Liver (tissue), 3 donors: Measurements from ENCODE around the gene NOL4L.

Experiments
- EGR1 ChIP-seq, 2 donors: IDR thresholded peaks; 2 replicates each; pipeline ENCODE4 v1.6.1; 2016 to 2018; ENCODE audit warnings: antibody characterized with exemption in 2 of 2, low read depth in 2 of 2
- HNF4A ChIP-seq, 2 donors: conservative IDR thresholded peaks; 2 replicates each; pipeline ENCODE4 v1.6.1; 2016; ENCODE audit warnings: antibody characterized with exemption in 2 of 2, mild to moderate bottlenecking in 2 of 2
- JUND ChIP-seq, 2 donors: IDR thresholded peaks; 2 replicates each; pipeline ENCODE4 v1.6.1; 2016; ENCODE audit warnings: antibody characterized with exemption in 2 of 2
- MAX ChIP-seq: IDR thresholded peaks from 2 replicates; pipeline ENCODE4 v1.6.1; 2016; ENCODE audit warnings: antibody characterized with exemption
- RAD21 ChIP-seq, 2 donors: IDR thresholded peaks; 2 replicates each; pipeline ENCODE4 v1.6.1; 2016; ENCODE audit warnings: antibody characterized with exemption in 2 of 2, mild to moderate bottlenecking in 2 of 2
- RXRA ChIP-seq, 2 donors: IDR thresholded peaks; 2 replicates each; pipeline ENCODE4 v1.6.1; 2017 to 2018; ENCODE audit warnings: antibody characterized with exemption in 2 of 2, mild to moderate bottlenecking in 1 of 2
- TAF1 ChIP-seq: conservative IDR thresholded peaks from 2 replicates; pipeline ENCODE4 v1.6.1; 2016; ENCODE audit warnings: antibody characterized with exemption, mild to moderate bottlenecking
- YY1 ChIP-seq: IDR thresholded peaks from 2 replicates; pipeline ENCODE4 v1.6.1; 2016; ENCODE audit warnings: antibody characterized with exemption, mild to moderate bottlenecking
- ZBTB33 ChIP-seq: IDR thresholded peaks from 2 replicates; pipeline ENCODE4 v1.6.1; 2016; ENCODE audit warnings: antibody characterized with exemption
- TF ChIP-seq, protein P1 (sequence below): fragments of 150-350 bp; IDR thresholded peaks from 2 replicates; pipeline ENCODE4 v1.5.1; 2017; ENCODE audit warnings: improper control_type of control experiment, low read depth, low read length; ENCODE audit not compliant: missing input control
- TF ChIP-seq, protein P2 (sequence below): IDR thresholded peaks from 2 replicates; pipeline ENCODE4 v1.6.1; 2016; ENCODE audit warnings: antibody characterized with exemption, mild to moderate bottlenecking
- donor health status: healthy.
- donor health status: healthy.

- TF ChIP-seq, protein P1, sequence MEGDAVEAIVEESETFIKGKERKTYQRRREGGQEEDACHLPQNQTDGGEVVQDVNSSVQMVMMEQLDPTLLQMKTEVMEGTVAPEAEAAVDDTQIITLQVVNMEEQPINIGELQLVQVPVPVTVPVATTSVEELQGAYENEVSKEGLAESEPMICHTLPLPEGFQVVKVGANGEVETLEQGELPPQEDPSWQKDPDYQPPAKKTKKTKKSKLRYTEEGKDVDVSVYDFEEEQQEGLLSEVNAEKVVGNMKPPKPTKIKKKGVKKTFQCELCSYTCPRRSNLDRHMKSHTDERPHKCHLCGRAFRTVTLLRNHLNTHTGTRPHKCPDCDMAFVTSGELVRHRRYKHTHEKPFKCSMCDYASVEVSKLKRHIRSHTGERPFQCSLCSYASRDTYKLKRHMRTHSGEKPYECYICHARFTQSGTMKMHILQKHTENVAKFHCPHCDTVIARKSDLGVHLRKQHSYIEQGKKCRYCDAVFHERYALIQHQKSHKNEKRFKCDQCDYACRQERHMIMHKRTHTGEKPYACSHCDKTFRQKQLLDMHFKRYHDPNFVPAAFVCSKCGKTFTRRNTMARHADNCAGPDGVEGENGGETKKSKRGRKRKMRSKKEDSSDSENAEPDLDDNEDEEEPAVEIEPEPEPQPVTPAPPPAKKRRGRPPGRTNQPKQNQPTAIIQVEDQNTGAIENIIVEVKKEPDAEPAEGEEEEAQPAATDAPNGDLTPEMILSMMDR: no peak
- TF ChIP-seq RXRA (IDR thresholded peaks at IDR 0.05): no peak
- TF ChIP-seq TAF1: no peak
- no peak for TF ChIP-seq RAD21 (IDR thresholded peaks at IDR 0.05)
- TF ChIP-seq EGR1 (IDR thresholded peaks at IDR 0.05; ENCODE audit: low read depth in 2 of 2): no peak
- TF ChIP-seq, protein P2, sequence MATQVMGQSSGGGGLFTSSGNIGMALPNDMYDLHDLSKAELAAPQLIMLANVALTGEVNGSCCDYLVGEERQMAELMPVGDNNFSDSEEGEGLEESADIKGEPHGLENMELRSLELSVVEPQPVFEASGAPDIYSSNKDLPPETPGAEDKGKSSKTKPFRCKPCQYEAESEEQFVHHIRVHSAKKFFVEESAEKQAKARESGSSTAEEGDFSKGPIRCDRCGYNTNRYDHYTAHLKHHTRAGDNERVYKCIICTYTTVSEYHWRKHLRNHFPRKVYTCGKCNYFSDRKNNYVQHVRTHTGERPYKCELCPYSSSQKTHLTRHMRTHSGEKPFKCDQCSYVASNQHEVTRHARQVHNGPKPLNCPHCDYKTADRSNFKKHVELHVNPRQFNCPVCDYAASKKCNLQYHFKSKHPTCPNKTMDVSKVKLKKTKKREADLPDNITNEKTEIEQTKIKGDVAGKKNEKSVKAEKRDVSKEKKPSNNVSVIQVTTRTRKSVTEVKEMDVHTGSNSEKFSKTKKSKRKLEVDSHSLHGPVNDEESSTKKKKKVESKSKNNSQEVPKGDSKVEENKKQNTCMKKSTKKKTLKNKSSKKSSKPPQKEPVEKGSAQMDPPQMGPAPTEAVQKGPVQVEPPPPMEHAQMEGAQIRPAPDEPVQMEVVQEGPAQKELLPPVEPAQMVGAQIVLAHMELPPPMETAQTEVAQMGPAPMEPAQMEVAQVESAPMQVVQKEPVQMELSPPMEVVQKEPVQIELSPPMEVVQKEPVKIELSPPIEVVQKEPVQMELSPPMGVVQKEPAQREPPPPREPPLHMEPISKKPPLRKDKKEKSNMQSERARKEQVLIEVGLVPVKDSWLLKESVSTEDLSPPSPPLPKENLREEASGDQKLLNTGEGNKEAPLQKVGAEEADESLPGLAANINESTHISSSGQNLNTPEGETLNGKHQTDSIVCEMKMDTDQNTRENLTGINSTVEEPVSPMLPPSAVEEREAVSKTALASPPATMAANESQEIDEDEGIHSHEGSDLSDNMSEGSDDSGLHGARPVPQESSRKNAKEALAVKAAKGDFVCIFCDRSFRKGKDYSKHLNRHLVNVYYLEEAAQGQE: no peak
- no peak for TF ChIP-seq HNF4A (conservative IDR thresholded peaks at IDR 0.05)
- TF ChIP-seq ZBTB33: no peak
- TF ChIP-seq YY1: no peak
- no peak for TF ChIP-seq JUND (IDR thresholded peaks at IDR 0.05)
- no peak for TF ChIP-seq MAX
Observed at GRCh38 chr20:32623667-32624157, 38.6 kb upstream of the NOL4L start.
